Retinal pigment epithelial cell (primary cell): Measurements from ENCODE around the gene CABLES1.

Experiments
- DNase-seq: peaks from one replicate; pipeline ENCODE4 v3.0.0-alpha.2; 2010; ENCODE audit warnings: low read depth
- H3K4me3 ChIP-seq: 2 replicates; pipeline ENCODE4 v1.5.1; 2011; ENCODE audit warnings: mild to moderate bottlenecking, low read length, control low read depth, moderate library complexity
- CTCF ChIP-seq: conservative IDR thresholded peaks from 2 replicates; pipeline ENCODE4 v1.5.1; 2011; ENCODE audit warnings: low read depth, low read length, control low read depth, inconsistent platforms

Gene CABLES1

DNA sequence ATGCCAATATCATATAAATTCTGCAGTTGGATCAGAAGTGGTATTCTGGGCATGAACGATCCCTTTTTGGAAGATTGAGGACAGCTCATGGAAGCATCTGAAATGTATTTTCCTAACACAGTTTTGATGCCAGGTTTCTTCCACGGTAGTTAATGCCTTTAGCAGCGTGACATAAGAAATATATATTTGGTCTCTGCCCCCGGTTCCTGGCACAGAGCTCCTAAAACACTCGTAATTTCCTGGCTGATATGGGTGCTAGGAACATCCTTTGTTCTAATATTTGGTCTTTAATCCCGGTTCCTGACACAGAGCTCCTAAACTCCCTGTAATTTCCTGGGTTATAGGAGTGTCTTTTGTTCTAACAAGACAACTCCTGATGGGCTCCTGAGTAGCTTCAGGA, 8.2 kb upstream of the CABLES1 start:
- no peak for DNase-seq
- no peak overlapping the region for H3K4me3 ChIP-seq
- TF ChIP-seq CTCF, result no peak

DNA sequence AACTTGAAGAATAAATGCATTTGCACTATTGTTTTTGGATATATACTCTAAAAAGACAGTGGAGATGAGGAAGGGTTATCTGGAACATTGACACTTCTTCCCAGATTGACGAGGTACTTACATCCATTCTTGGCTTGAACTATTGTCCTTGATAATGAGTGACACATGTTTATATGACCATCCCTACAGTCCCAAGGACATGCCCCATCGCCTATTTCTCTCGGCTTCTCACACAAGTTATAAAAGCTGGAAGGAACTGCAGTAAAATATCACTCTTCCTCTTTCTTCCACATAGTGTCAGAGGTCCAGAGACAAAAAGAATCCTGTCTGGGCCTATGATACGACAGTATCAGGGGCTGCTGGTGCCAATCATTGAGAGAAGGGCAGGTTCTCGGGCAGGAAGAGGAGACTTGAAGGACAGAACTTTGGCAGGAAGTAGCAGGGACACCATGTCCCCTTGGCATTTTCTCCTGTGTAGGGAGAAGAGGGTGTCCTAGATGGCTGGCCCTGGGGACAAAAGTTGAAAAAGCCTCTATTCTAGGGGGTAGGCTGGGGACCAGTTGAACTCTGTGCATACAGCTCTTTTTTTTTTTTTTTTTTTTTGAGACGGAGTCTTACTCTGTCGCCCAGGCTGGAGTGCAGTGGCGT, 5.8 kb upstream of the CABLES1 start:
- H3K4me3 ChIP-seq, result no peak overlapping the region
- TF ChIP-seq CTCF, result no peak
- no peak for DNase-seq

- no peak for DNase-seq
- peak; percentile 71 for TF ChIP-seq CTCF
These were observed 3.5 kb upstream of the CABLES1 start for GRCh38 chr18:23131693-23132319.

GRCh38 chr18:23133860-23134779, 1.2 kb upstream of the CABLES1 start:
- no peak for TF ChIP-seq CTCF
- no peak for DNase-seq
- peak overlapping the region; percentile 76 for H3K4me3 ChIP-seq

More at GRCh38 chr18:23131693-23132319, 3.5 kb upstream of the CABLES1 start:
- no peak overlapping the region for H3K4me3 ChIP-seq

GRCh38 chr18:23135550-23136325, 453 bp downstream of the CABLES1 start:
- TF ChIP-seq CTCF, result no peak
- peak overlapping the region; percentile 76 for H3K4me3 ChIP-seq
- DNase-seq, result no peak

- TF ChIP-seq CTCF, result no peak
- no peak for DNase-seq
- H3K4me3 ChIP-seq, result peak overlapping the region; percentile 76
These were observed 1.2 kb downstream of the CABLES1 start for GRCh38 chr18:23136326-23137096.
